ENCODE data around the gene CRB3.
"Not testable (repeated sequence)": the region's sequence is repeated elsewhere in the genome, so short reads cannot be mapped to it uniquely, and the experiment has no call there.

Gene CRB3

GRCh38 chr19:6464070-6464873 lies at the start of gene CRB3:
CRB3 (plus strand) TSS chr19:6464271; CDS start chr19:6464702, 431 bp downstream.
- peak; percentile 27 to 42 for DNase-seq

GRCh38 chr19:6414793-6415590 lies 49.1 kb upstream of the CRB3 start:
- no peak for DNase-seq

GRCh38 chr19:6415591-6416190 lies 48.4 kb upstream of the CRB3 start:
- DNase-seq: no peak

- no peak for DNase-seq
These were observed 47.2 kb upstream of the CRB3 start for GRCh38 chr19:6416658-6417405.

- no peak for DNase-seq
These were observed 46.1 kb upstream of the CRB3 start for GRCh38 chr19:6417713-6418561.

GRCh38 chr19:6418562-6418932 lies 45.5 kb upstream of the CRB3 start:
- no peak for DNase-seq

- DNase-seq: no peak
These were observed 42.7 kb upstream of the CRB3 start for GRCh38 chr19:6421075-6422014.

GRCh38 chr19:6423499-6424194 lies 40.4 kb upstream of the CRB3 start:
- peak; percentile 48 to 55 for DNase-seq

- DNase-seq: peak; percentile 40 to 46
These were observed 39.7 kb upstream of the CRB3 start, which contains the start of gene KHSRP for GRCh38 chr19:6424195-6424938. KHSRP (minus strand) TSS chr19:6424811; CDS start chr19:6424701, 110 bp downstream.

GRCh38 chr19:6424939-6425731 lies 38.9 kb upstream of the CRB3 start:
- peak; percentile 99 for DNase-seq

GRCh38 chr19:6425732-6426620 lies 38.1 kb upstream of the CRB3 start:
- no peak for DNase-seq

GRCh38 chr19:6427131-6427530 lies 36.9 kb upstream of the CRB3 start:
- no peak for DNase-seq

- not testable (repeated sequence) for DNase-seq
These were observed 35.2 kb upstream of the CRB3 start for GRCh38 chr19:6428692-6429418.

GRCh38 chr19:6429419-6430221 lies 34.5 kb upstream of the CRB3 start:
- no peak for DNase-seq

- DNase-seq: no peak
These were observed 32.2 kb upstream of the CRB3 start for GRCh38 chr19:6431891-6432290.

- DNase-seq: no peak
These were observed 30.9 kb upstream of the CRB3 start for GRCh38 chr19:6433165-6433564.
